Glomerular visceral epithelial cell (primary cell): ENCODE data around the gene PLPP7.

Experiments used
- DNase-seq: peaks from one replicate; pipeline ENCODE4 v3.0.0-alpha.2; 2016; ENCODE audit errors: extremely low spot score

PLPP7 gene

GRCh38 chr9:131303381-131304321 is 14.1 kb downstream of the PLPP7 start:
- no peak for DNase-seq

- no peak for DNase-seq
Observed at GRCh38 chr9:131304676-131305355, 15.3 kb downstream of the PLPP7 start.

- peak; percentile 7 for DNase-seq
Observed at GRCh38 chr9:131306397-131307004, 17.0 kb downstream of the PLPP7 start.

- no peak for DNase-seq
Observed at GRCh38 chr9:131307974-131308373, 18.5 kb downstream of the PLPP7 start.

- DNase-seq, result no peak
Observed at GRCh38 chr9:131308452-131308851, 18.9 kb downstream of the PLPP7 start.

- DNase-seq, result no peak
Observed at GRCh38 chr9:131308906-131309529, 19.5 kb downstream of the PLPP7 start.

- DNase-seq, result no peak
Observed at GRCh38 chr9:131309530-131310276, 20.2 kb downstream of the PLPP7 start.

- DNase-seq, result no peak
Observed at GRCh38 chr9:131310833-131311554, 21.5 kb downstream of the PLPP7 start.

- no peak for DNase-seq
Observed at GRCh38 chr9:131312246-131312645, 22.7 kb downstream of the PLPP7 start.

- no peak for DNase-seq
Observed at GRCh38 chr9:131312822-131313770, 23.6 kb downstream of the PLPP7 start.

- no peak for DNase-seq
Observed at GRCh38 chr9:131318231-131319085, 28.9 kb downstream of the PLPP7 start.

GRCh38 chr9:131319486-131319885 is 30.0 kb downstream of the PLPP7 start:
- no peak for DNase-seq

GRCh38 chr9:131320031-131320685 is 30.6 kb downstream of the PLPP7 start:
- DNase-seq, result no peak

GRCh38 chr9:131323629-131324028 is 34.1 kb downstream of the PLPP7 start:
- no peak for DNase-seq

- no peak for DNase-seq
Observed at GRCh38 chr9:131324736-131325679, 35.5 kb downstream of the PLPP7 start.

GRCh38 chr9:131329241-131329641 is 39.7 kb downstream of the PLPP7 start:
- DNase-seq, result no peak
